ENCODE measurements around the gene SLC7A4. TPM values are rescaled to one million over a fixed set of nuclear protein-coding genes. Genes with fewer than 3 reads are reported as not detected.

Gene SLC7A4
- total and polyA plus RNA-seq, 3 donors from 2014 or later, result 54.8 to 64.8 (median 60.3) TPM

GRCh38 chr22:21026783-21027692, 5.3 kb downstream of the SLC7A4 start:
- no peaks in the 10 kb centered on the region for H3K27me3 ChIP-seq
- TF ChIP-seq POLR2A (IDR thresholded peaks at IDR 0.05), result no peak
- H3K36me3 ChIP-seq (ENCODE audit: low read depth, missing control alignments), result no peaks in the 10 kb centered on the region
- 66 to 75% methylated on average over 8 to 14 of the region's 14 CpGs for WGBS, 2 donors
- H3K4me3 ChIP-seq, result no peak overlapping the region
- no peak overlapping the region for H3K27ac ChIP-seq
- peaks cover 27% of the 10 kb centered on the region for H3K4me1 ChIP-seq
- no peaks in the 10 kb centered on the region for H3K9me3 ChIP-seq
- intact Hi-C loops (cut with DNase I; ENCODE audit: low total_unique reads), result no loop called here
- peak; percentile 68 for DNase-seq

- no peaks in the 10 kb centered on the region for H3K27me3 ChIP-seq
- 84 to 87% methylated on average over 20 to 26 of the region's 27 CpGs for WGBS, 2 donors
- H3K36me3 ChIP-seq (ENCODE audit: low read depth, missing control alignments), result no peaks in the 10 kb centered on the region
- DNase-seq, result no peak
- H3K4me1 ChIP-seq, result peaks cover 23% of the 10 kb centered on the region
- H3K27ac ChIP-seq, result no peak overlapping the region
- no peaks in the 10 kb centered on the region for H3K9me3 ChIP-seq
- no peak for TF ChIP-seq POLR2A (IDR thresholded peaks at IDR 0.05)
- TF ChIP-seq CTCF (IDR thresholded peaks at IDR 0.05), result no peak
- intact Hi-C loops (cut with DNase I; ENCODE audit: low total_unique reads), result no loop called here
- no peak overlapping the region for H3K4me3 ChIP-seq
These were observed 6.3 kb downstream of the SLC7A4 start for GRCh38 chr22:21025763-21026755.

GRCh38 chr22:21025266-21025665, 7.1 kb downstream of the SLC7A4 start:
- H3K9me3 ChIP-seq, result no peaks in the 10 kb centered on the region
- no peak for TF ChIP-seq POLR2A (IDR thresholded peaks at IDR 0.05)
- no peak for TF ChIP-seq CTCF (IDR thresholded peaks at IDR 0.05)
- no peaks in the 10 kb centered on the region for H3K36me3 ChIP-seq (ENCODE audit: low read depth, missing control alignments)
- DNase-seq, result no peak
- no peak overlapping the region for H3K27ac ChIP-seq
- intact Hi-C loops (cut with DNase I; ENCODE audit: low total_unique reads), result no loop called here
- peaks cover 18% of the 10 kb centered on the region for H3K4me1 ChIP-seq
- no peaks in the 10 kb centered on the region for H3K27me3 ChIP-seq
- WGBS, 2 donors, result 77 to 79% methylated on average over 8 of the region's 8 CpGs
- H3K4me3 ChIP-seq, result no peak overlapping the region

GRCh38 chr22:21022955-21023614, 9.3 kb downstream of the SLC7A4 start:
- peaks cover 18% of the 10 kb centered on the region for H3K4me1 ChIP-seq
- H3K9me3 ChIP-seq, result no peaks in the 10 kb centered on the region
- TF ChIP-seq CTCF (IDR thresholded peaks at IDR 0.05) (no peak), POLR2A (IDR thresholded peaks at IDR 0.05) (no peak)
- H3K36me3 ChIP-seq (ENCODE audit: low read depth, missing control alignments), result no peaks in the 10 kb centered on the region
- no peak overlapping the region for H3K27ac ChIP-seq
- WGBS, 2 donors, result 86 to 98% methylated on average over 8 to 13 of the region's 13 CpGs
- no peak for DNase-seq
- intact Hi-C loops (cut with DNase I; ENCODE audit: low total_unique reads), result no loop called here
- no peaks in the 10 kb centered on the region for H3K27me3 ChIP-seq
- H3K4me3 ChIP-seq, result no peak overlapping the region

All from testis (tissue), 3 donors.